ENCODE data around the gene EPM2AIP1.

GRCh38 chr3:36991147-36991546, 1.8 kb downstream of the EPM2AIP1 start:
- TF ChIP-seq POLR2A (IDR thresholded peaks at IDR 0.05) (no peak), CTCF (IDR thresholded peaks at IDR 0.05) (no peak)

Data from testis (tissue), 2 donors.